Nephron progenitor cell (in vitro differentiated cells): ENCODE data around the gene HS6ST3.

Experiments used
- DNase-seq: peaks from one replicate; pipeline ENCODE4 v3.0.0; 2021
- H3K27ac Mint-ChIP-seq: 2 replicates; pipeline ENCODE4 v1.8.0; 2021; ENCODE audit warnings: mild to moderate bottlenecking, moderate library complexity, mixed read lengths
- H3K27me3 Mint-ChIP-seq: 2 replicates; pipeline ENCODE4 v1.8.0; 2021; ENCODE audit warnings: mild to moderate bottlenecking, low read depth, mixed read lengths; ENCODE audit not compliant: poor library complexity
- H3K36me3 Mint-ChIP-seq: 2 replicates; pipeline ENCODE4 v1.8.0; 2021; ENCODE audit warnings: low read depth, mixed read lengths
- H3K4me1 Mint-ChIP-seq: 2 replicates; pipeline ENCODE4 v1.8.0; 2021; ENCODE audit warnings: mixed read lengths
- H3K4me3 Mint-ChIP-seq: 2 replicates; pipeline ENCODE4 v1.8.0; 2021; ENCODE audit warnings: mild to moderate bottlenecking, moderate library complexity, mixed read lengths
- H3K9me3 Mint-ChIP-seq: 2 replicates; pipeline ENCODE4 v1.8.0; 2021; ENCODE audit warnings: mild to moderate bottlenecking, moderate library complexity, mixed read lengths
- CTCF ChIP-seq: fragments of 200-600 bp; sonication (generic); IDR thresholded peaks from 2 replicates; pipeline ENCODE4 v1.5.0; 2021; ENCODE audit warnings: antibody characterized with exemption

HS6ST3 gene

GRCh38 chr13:96785986-96786385, 696.1 kb downstream of the HS6ST3 start:
- no peak overlapping the region for H3K4me3 Mint-ChIP-seq
- no peaks in the 10 kb centered on the region for H3K4me1 Mint-ChIP-seq
- H3K9me3 Mint-ChIP-seq, result no peaks in the 10 kb centered on the region
- no peak for TF ChIP-seq CTCF
- peak overlapping the region; percentile 4 for H3K27ac Mint-ChIP-seq
- no peaks in the 10 kb centered on the region for H3K36me3 Mint-ChIP-seq
- DNase-seq, result no peak
- no peaks in the 10 kb centered on the region for H3K27me3 Mint-ChIP-seq

GRCh38 chr13:96792188-96792587, 702.3 kb downstream of the HS6ST3 start:
- no peak overlapping the region for H3K27ac Mint-ChIP-seq
- no peak for DNase-seq
- no peak for TF ChIP-seq CTCF
- H3K36me3 Mint-ChIP-seq, result no peaks in the 10 kb centered on the region
- no peaks in the 10 kb centered on the region for H3K9me3 Mint-ChIP-seq
- H3K4me3 Mint-ChIP-seq, result no peak overlapping the region
- H3K4me1 Mint-ChIP-seq, result no peaks in the 10 kb centered on the region
- H3K27me3 Mint-ChIP-seq, result peaks cover 6% of the 10 kb centered on the region

- Mint-ChIP-seq H3K36me3 (no peaks in the 10 kb centered on the region), H3K27me3 (peaks cover 6% of the 10 kb centered on the region), H3K4me3 (no peak overlapping the region), H3K27ac (no peak overlapping the region), H3K9me3 (no peaks in the 10 kb centered on the region), H3K4me1 (no peaks in the 10 kb centered on the region)
- no peak for TF ChIP-seq CTCF
- no peak for DNase-seq
These were observed 703.0 kb downstream of the HS6ST3 start for GRCh38 chr13:96792736-96793403.

- DNase-seq, result no peak
- Mint-ChIP-seq H3K4me3 (no peak overlapping the region), H3K27ac (no peak overlapping the region), H3K27me3 (peaks cover 10% of the 10 kb centered on the region), H3K4me1 (no peaks in the 10 kb centered on the region), H3K9me3 (no peaks in the 10 kb centered on the region), H3K36me3 (no peaks in the 10 kb centered on the region)
- no peak for TF ChIP-seq CTCF
These were observed 703.5 kb downstream of the HS6ST3 start for GRCh38 chr13:96793404-96793755.

- Mint-ChIP-seq H3K27me3 (peaks cover 10% of the 10 kb centered on the region), H3K36me3 (no peaks in the 10 kb centered on the region), H3K4me3 (no peak overlapping the region), H3K4me1 (no peaks in the 10 kb centered on the region), H3K9me3 (no peaks in the 10 kb centered on the region), H3K27ac (no peak overlapping the region)
- DNase-seq, result no peak
- TF ChIP-seq CTCF, result no peak
These were observed 704.8 kb downstream of the HS6ST3 start for GRCh38 chr13:96794669-96795068.

GRCh38 chr13:96795670-96796069, 705.8 kb downstream of the HS6ST3 start:
- DNase-seq, result no peak
- Mint-ChIP-seq H3K9me3 (no peaks in the 10 kb centered on the region), H3K36me3 (no peaks in the 10 kb centered on the region), H3K27ac (no peak overlapping the region), H3K4me1 (no peaks in the 10 kb centered on the region), H3K27me3 (peaks cover 10% of the 10 kb centered on the region), H3K4me3 (no peak overlapping the region)
- no peak for TF ChIP-seq CTCF
